Measurements from ENCODE around the gene AMBRA1. TPM values are rescaled to one million over a fixed set of nuclear protein-coding genes. Genes with fewer than 3 reads are reported as not detected.

AMBRA1 gene
- polyA plus RNA-seq, 3 donors = 24.6 to 27.7 (median 24.8) TPM

DNA sequence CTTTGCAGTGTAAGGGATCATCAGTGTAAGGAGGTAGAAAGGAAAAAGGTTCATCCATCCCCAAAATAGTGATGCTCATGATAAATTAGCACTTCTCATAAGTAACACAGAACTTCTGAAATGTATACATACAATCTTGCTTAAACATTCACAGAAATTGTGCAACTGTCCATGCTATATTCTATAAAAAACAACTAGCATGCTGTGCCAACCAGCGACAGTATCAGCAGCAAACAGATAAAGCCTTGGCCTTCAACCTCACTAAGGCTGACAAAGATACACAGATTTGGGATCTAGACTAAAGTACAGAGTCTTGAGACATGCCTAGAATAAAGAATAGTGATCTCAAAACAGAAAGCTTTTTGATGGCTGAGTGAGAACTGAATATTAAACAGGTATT, 128.1 kb downstream of the AMBRA1 start:
- DNase-seq (ENCODE audit: extremely low read depth in 1 of 11, low read depth in 9 of 11, low spot score in 4 of 11) = no peak

DNA sequence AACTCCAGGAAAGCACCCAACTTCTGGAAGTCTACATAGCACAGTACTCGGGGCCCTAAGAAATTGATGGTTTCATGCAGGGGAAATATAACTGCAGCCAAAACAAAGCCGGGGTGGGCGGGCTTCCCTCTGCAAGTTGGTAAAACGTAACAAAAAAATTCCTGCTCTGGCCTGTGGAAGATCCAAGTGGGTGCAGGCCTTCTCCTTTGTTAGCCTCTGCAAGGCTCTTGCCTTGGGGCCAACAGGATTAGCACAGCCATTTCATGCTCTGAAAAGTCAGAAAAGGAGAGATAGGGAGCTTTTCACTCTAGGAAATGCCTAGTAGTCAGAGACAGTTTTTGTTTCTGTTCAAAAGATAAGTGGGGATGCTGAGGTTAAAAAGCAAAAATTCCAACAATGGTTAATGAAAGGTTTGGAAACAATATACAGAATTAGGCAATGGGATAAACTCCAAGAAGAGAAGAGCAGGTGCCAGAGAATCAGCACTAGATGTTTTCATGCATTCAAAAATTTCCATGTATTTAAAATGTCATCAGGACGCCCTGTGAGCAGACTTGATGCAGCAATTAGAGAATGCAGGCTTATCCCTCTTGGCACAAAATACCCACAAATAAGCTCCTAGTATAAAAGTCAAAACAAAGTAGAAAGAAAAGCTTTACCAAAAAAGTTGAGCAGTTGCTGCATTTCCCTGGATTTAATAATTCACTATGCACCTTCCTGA, 130.0 kb downstream of the AMBRA1 start:
- no peak for DNase-seq (ENCODE audit: extremely low read depth in 1 of 11, low read depth in 9 of 11, low spot score in 4 of 11)

GRCh38 chr11:46461461-46461927, 132.3 kb downstream of the AMBRA1 start:
- DNase-seq (ENCODE audit: extremely low read depth in 1 of 11, low read depth in 9 of 11, low spot score in 4 of 11) = no peak

GRCh38 chr11:46458491-46458890, 135.3 kb downstream of the AMBRA1 start:
- no peak for DNase-seq (ENCODE audit: extremely low read depth in 1 of 11, low read depth in 9 of 11, low spot score in 4 of 11)

- no peak for DNase-seq (ENCODE audit: extremely low read depth in 1 of 11, low read depth in 9 of 11, low spot score in 4 of 11)
Measured at GRCh38 chr11:46457659-46458424, 136.0 kb downstream of the AMBRA1 start.

DNA sequence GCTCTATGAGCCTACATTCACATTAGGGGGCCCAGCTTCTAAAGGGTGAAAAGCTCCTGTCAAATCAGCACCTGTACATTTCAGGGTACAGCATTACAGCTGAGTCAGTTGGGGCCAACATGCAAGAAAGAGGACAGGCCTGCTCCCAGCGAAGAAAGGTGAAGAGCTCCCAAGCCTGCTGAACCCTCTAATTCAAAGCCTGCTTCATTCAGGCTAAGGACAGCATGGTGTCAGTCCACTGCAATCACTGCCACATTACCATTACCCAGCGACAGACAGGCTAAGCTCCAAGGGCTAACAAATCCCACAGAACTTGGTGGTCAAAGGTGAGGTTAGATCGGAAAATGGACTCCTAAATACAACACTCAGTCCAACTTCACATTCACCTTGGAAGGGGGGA, 136.8 kb downstream of the AMBRA1 start:
- no peak for DNase-seq (ENCODE audit: extremely low read depth in 1 of 11, low read depth in 9 of 11, low spot score in 4 of 11)

DNA sequence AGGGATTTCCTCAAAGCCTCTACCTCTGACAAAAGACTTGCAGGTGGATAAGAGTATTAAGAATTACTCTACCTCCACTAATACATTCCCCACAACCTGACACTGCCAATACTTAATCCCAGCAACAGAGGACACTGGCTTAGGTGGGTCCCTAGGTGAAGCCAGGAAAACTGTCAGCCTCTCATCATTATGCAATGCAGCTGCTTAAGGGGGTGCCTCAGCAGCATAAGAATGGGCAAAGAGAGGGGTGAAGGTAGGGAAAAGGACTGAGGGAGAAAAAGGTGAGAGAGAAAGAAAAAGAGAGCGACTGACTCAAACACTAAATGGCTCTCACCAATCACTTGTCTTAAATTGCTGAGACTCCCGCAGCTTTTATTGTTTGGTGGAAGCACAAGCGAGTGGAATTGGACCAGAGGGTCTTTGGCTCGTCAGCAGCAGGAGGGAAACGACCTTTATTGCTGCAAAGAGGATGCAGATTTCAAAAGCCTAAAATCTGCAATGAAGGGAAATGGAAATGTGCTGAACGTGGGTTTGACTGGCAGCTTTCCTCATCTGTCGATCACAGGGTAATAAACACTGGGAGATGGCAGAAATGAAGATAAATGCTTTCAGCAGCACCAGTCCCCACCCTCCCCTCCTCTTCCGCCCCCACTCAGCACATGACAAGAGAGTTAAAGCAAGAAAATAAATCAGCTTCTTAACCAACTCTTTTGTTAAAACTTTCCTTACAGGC, 137.4 kb downstream of the AMBRA1 start:
- no peak for DNase-seq (ENCODE audit: extremely low read depth in 1 of 11, low read depth in 9 of 11, low spot score in 4 of 11)

DNA sequence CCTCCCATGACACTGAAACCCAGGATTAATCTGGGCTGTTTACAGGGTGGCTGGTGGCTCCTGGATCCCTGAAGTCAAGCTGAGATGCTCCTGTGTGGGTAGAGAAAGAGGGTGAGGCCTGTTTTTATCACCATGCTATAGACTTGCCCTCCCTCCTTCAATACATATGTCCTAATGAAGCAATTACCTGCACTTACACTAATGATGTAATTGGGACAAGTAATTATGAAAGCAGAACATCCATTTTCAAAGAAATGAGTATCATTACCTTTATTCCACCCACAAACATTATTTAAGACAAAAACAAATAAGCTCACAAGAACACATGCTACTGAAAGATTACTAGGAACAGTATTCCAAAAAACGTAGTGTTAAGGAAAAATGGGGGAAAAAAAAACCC, 138.0 kb downstream of the AMBRA1 start:
- DNase-seq (ENCODE audit: extremely low read depth in 1 of 11, low read depth in 9 of 11, low spot score in 4 of 11) = no peak

- DNase-seq (ENCODE audit: extremely low read depth in 1 of 11, low read depth in 9 of 11, low spot score in 4 of 11) = no peak
Measured at GRCh38 chr11:46452918-46453517, 140.8 kb downstream of the AMBRA1 start.

GRCh38 chr11:46451759-46452158, 142.1 kb downstream of the AMBRA1 start:
- no peak for DNase-seq (ENCODE audit: extremely low read depth in 1 of 11, low read depth in 9 of 11, low spot score in 4 of 11)

- DNase-seq (ENCODE audit: extremely low read depth in 1 of 11, low read depth in 9 of 11, low spot score in 4 of 11) = no peak
Measured at GRCh38 chr11:46450846-46451477, 142.9 kb downstream of the AMBRA1 start.

DNA sequence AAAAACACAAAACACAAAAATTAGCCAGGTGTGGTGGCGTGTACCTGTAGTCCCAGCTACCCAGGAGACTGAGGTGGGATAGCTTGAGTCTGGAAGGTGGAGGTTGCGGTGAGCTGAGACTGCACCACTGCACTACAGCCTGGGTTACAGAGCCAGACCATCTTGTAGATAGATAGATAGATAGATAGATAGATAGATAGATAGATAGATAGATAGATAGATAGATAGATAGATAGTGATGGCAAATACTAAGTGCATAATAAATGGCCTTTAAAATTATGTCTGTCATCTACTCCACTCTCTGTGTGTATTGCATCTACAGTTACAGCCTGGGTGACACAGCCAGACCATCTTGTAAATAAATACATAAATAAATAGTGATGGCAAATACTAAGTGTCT, 146.3 kb downstream of the AMBRA1 start:
- no peak for DNase-seq (ENCODE audit: extremely low read depth in 1 of 11, low read depth in 9 of 11, low spot score in 4 of 11)

GRCh38 chr11:46445920-46446771, 147.7 kb downstream of the AMBRA1 start:
- DNase-seq (ENCODE audit: extremely low read depth in 1 of 11, low read depth in 9 of 11, low spot score in 4 of 11) = peak in 4 of 11 donors; percentile 3 to 18 (median 10)

GRCh38 chr11:46445192-46445919, 148.5 kb downstream of the AMBRA1 start:
- no peak for DNase-seq (ENCODE audit: extremely low read depth in 1 of 11, low read depth in 9 of 11, low spot score in 4 of 11)

DNA sequence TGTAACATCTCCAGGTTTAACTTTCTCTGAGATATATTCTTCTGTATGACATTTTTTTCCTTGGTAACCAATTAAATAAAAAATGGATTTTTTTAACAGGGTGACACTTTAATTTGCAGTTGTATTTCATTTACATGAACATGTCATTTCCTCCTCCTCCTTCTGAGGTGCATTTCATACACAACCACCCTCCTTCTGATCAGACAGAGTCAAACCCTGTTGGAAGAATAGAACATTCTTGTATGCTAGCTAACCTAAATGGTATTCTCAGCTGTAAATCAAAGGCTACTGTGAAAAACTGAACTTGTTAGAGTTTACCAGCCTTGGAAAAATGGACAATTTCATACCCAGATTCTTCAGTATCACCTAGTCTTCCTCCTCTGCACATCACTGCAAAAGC, 149.5 kb downstream of the AMBRA1 start:
- DNase-seq (ENCODE audit: extremely low read depth in 1 of 11, low read depth in 9 of 11, low spot score in 4 of 11) = no peak

DNA sequence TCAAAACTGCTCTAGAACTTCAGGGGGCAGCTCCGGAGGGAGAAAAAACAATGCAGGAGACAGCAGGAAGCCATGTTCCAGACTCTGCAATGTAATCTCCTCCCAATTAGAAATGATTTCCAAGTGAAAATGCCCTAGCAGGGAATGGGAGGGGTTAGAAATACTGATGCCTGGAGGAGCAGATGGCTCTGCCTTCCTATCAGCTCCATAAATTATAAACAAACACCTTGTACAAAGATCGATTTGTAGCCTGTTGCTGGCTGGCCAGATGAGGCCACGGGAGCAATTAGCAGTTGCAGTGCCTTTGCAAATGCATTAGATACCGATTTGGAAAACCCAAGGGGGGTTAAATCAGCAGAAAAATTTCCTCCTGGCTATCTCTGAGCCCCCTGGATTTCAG, 155.6 kb downstream of the AMBRA1 start:
- DNase-seq (ENCODE audit: extremely low read depth in 1 of 11, low read depth in 9 of 11, low spot score in 4 of 11) = no peak

GRCh38 chr11:46437122-46437689, 156.6 kb downstream of the AMBRA1 start:
- no peak for DNase-seq (ENCODE audit: extremely low read depth in 1 of 11, low read depth in 9 of 11, low spot score in 4 of 11)
